GM23338 (cell line): ENCODE data around the gene GRIA1. TPM values are rescaled to one million over a fixed set of nuclear protein-coding genes. Genes with fewer than 3 reads are reported as not detected.

Source experiments
- ATAC-seq: fragments of 200-7000 bp; cut with Tn5 transposase; 3 replicates; pipeline ENCODE4 v1.9.1; 2020
- DNase-seq: peaks from one replicate; pipeline ENCODE4 v3.0.0-alpha.2; 2015; ENCODE audit warnings: low spot score
- H2AFZ ChIP-seq: fragments of 200-600 bp; sonication (generic); 2 replicates; pipeline ENCODE4 v1.8.0; 2016; ENCODE audit warnings: antibody characterized with exemption, mild to moderate bottlenecking, moderate library complexity
- H3F3A ChIP-seq: fragments of 200-600 bp; sonication (generic); replicated peaks from 2 replicates; pipeline ENCODE4 v1.8.0; 2017; ENCODE audit warnings: antibody characterized with exemption, mixed run types, low read depth
- H3K27ac ChIP-seq: fragments of 200-600 bp; sonication (generic); 2 replicates; pipeline ENCODE4 v1.6.1; 2016; ENCODE audit warnings: low read depth
- H3K27me3 ChIP-seq: fragments of 200-600 bp; sonication (generic); 2 replicates; pipeline ENCODE4 v1.8.0; 2016; ENCODE audit warnings: mild to moderate bottlenecking, mixed run types, moderate library complexity; ENCODE audit not compliant: insufficient read depth
- H3K36me3 ChIP-seq: fragments of 200-600 bp; sonication (generic); 2 replicates; pipeline ENCODE4 v1.8.0; 2016; ENCODE audit warnings: mild to moderate bottlenecking; ENCODE audit not compliant: insufficient read depth
- H3K4me1 ChIP-seq: fragments of 200-600 bp; sonication (generic); 2 replicates; pipeline ENCODE4 v1.8.0; 2016; ENCODE audit warnings: mild to moderate bottlenecking, moderate library complexity; ENCODE audit not compliant: insufficient read depth
- H3K4me2 ChIP-seq: fragments of 200-600 bp; sonication (generic); 2 replicates; pipeline ENCODE4 v1.7.1; 2017; ENCODE audit warnings: mixed run types
- H3K4me3 ChIP-seq: fragments of 200-600 bp; sonication (generic); 2 replicates; pipeline ENCODE4 v1.6.1; 2016; ENCODE audit warnings: mixed run types
- H3K79me2 ChIP-seq: fragments of 200-600 bp; sonication (generic); replicated peaks from 2 replicates; pipeline ENCODE4 v1.8.0; 2017; ENCODE audit warnings: mild to moderate bottlenecking; ENCODE audit not compliant: insufficient read depth
- H3K9me2 ChIP-seq: fragments of 200-600 bp; sonication (generic); 2 replicates; pipeline ENCODE4 v1.8.0; 2017; ENCODE audit not compliant: insufficient read depth
- H4K20me1 ChIP-seq: fragments of 200-600 bp; sonication (generic); replicated peaks from 2 replicates; pipeline ENCODE4 v1.8.0; 2017; ENCODE audit warnings: mild to moderate bottlenecking; ENCODE audit not compliant: insufficient read depth
- H3K27ac Mint-ChIP-seq: 2 replicates; pipeline ENCODE4 v1.8.0; 2020; ENCODE audit warnings: inconsistent platforms, mild to moderate bottlenecking, moderate library complexity, mixed read lengths
- H3K27me3 Mint-ChIP-seq: 3 replicates; pipeline ENCODE4 v1.8.0; 2022; ENCODE audit warnings: low read depth, mild to moderate bottlenecking, moderate library complexity, mixed read lengths, inconsistent platforms; ENCODE audit not compliant: insufficient read depth, poor library complexity
- H3K36me3 Mint-ChIP-seq: 3 replicates; pipeline ENCODE4 v1.8.0; 2021; ENCODE audit warnings: low read depth, mild to moderate bottlenecking, inconsistent platforms, moderate library complexity, mixed read lengths
- H3K4me1 Mint-ChIP-seq: 3 replicates; pipeline ENCODE4 v1.8.0; 2020; ENCODE audit warnings: mild to moderate bottlenecking, inconsistent platforms, mixed read lengths
- H3K4me3 Mint-ChIP-seq: 3 replicates; pipeline ENCODE4 v1.8.0; 2021; ENCODE audit warnings: moderate library complexity, mild to moderate bottlenecking, inconsistent platforms, mixed read lengths
- H3K9me3 Mint-ChIP-seq: 3 replicates; pipeline ENCODE4 v1.8.0; 2020; ENCODE audit warnings: moderate library complexity, mild to moderate bottlenecking, inconsistent platforms, mixed read lengths
- EZH2phosphoT487 ChIP-seq: fragments of 200-600 bp; sonication (generic); IDR thresholded peaks from one replicate; pipeline ENCODE4 v1.8.1; 2018; ENCODE audit warnings: antibody characterized with exemption; ENCODE audit not compliant: unreplicated experiment
- JUNB ChIP-seq: IDR thresholded peaks from one replicate; pipeline ENCODE4 v1.6.1; 2016; ENCODE audit warnings: antibody characterized with exemption; ENCODE audit not compliant: unreplicated experiment
- NANOG ChIP-seq: IDR thresholded peaks from 2 replicates; pipeline ENCODE4 v1.6.1; 2016; ENCODE audit warnings: antibody characterized with exemption, borderline replicate concordance
- POLR2AphosphoS5 ChIP-seq: IDR thresholded peaks from 2 replicates; pipeline ENCODE4 v1.6.1; 2016; ENCODE audit warnings: antibody characterized with exemption, low read depth
- ZNF331 ChIP-seq: fragments of 250-450 bp; sonication (Bioruptor Pico); IDR thresholded peaks from 2 replicates; pipeline ENCODE4 v1.5.0; 2020; ENCODE audit warnings: low read depth, mild to moderate bottlenecking, moderate library complexity
- polyA plus RNA-seq: library from polyadenylated mRNA; unstranded; fragments of >200 nt; fragmentation: Nextera tagmentation; extraction: Ambion mirVana; gene quantifications from 2 replicates; pipeline ENCODE4 v1.2.1, GENCODE V29; 2016
- total RNA-seq: library from RNA; depleted of rRNA; stranded (reverse); fragments of >200 nt; shearing (Covaris generic); gene quantifications from 2 replicates; pipeline ENCODE4 v1.2.3, GENCODE V29; 2014
- TF ChIP-seq, protein P1 (sequence below), 2 experiments: fragments of 200-600 bp in 1 of 2; sonication (generic) in 1 of 2; conservative IDR thresholded peaks; 2 replicates each; pipeline versions ENCODE4 v1.5.1 to v1.6.1; 2016 to 2017; ENCODE audit warnings: antibody characterized with exemption in 2 of 2, low read depth in 2 of 2, mild to moderate bottlenecking in 2 of 2, moderate library complexity in 1 of 2
- TF ChIP-seq, protein P2 (sequence below): IDR thresholded peaks from 2 replicates; pipeline ENCODE4 v1.6.1; 2016; ENCODE audit warnings: antibody characterized with exemption
- TF ChIP-seq, protein P3 (sequence below): fragments of 250-450 bp; sonication (Bioruptor Pico); IDR thresholded peaks from 2 replicates; pipeline ENCODE4 v1.5.0; 2020; ENCODE audit warnings: mild to moderate bottlenecking, moderate library complexity

Gene GRIA1
- total and polyA plus RNA-seq, 2 experiments from 2014 or later = 1.0 to 1.7 TPM

DNA sequence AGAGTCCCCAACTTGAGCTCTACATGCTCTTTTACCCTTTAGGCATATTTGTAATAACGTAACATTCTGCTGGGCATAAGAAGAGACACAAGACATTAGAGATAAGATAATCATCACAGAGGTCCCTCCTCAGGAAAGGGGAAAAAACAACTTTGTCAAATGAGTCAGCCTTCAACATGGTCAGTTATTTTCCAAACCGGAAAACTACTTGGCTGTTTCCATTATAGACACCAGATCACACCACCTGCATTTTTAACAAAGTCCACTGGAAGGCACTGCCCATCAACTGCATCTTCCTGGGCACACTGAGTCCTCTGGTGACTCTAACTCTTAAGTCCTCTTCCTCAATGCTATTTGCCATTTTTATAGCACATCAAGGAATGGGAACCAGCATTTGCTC is 326.4 kb downstream of the GRIA1 start:
- Mint-ChIP-seq H3K9me3 (no peaks in the 10 kb centered on the region), H3K27ac (no peak overlapping the region), H3K4me3 (no peak overlapping the region), H3K4me1 (no peaks in the 10 kb centered on the region), H3K27me3 (no peaks in the 10 kb centered on the region), H3K36me3 (no peaks in the 10 kb centered on the region)
- Histone ChIP-seq H2AFZ (no peak overlapping the region), H3K4me2 (no peak overlapping the region), H3F3A (no peaks in the 10 kb centered on the region), H3K36me3 (no peaks in the 10 kb centered on the region), H4K20me1 (no peaks in the 10 kb centered on the region), H3K4me3 (no peak overlapping the region), H3K4me1 (no peaks in the 10 kb centered on the region), H3K79me2 (no peaks in the 10 kb centered on the region), H3K27ac (no peak overlapping the region), H3K27me3 (no peaks in the 10 kb centered on the region), H3K9me2 (0 out of 2 replicates have a peak, but pooled peaks cover 8% of the 10 kb centered on the region)
- ATAC-seq (no peak), DNase-seq (no peak)
- TF ChIP-seq EZH2phosphoT487 (no peak), ZNF331 (no peak)
- TF ChIP-seq, protein P1, sequence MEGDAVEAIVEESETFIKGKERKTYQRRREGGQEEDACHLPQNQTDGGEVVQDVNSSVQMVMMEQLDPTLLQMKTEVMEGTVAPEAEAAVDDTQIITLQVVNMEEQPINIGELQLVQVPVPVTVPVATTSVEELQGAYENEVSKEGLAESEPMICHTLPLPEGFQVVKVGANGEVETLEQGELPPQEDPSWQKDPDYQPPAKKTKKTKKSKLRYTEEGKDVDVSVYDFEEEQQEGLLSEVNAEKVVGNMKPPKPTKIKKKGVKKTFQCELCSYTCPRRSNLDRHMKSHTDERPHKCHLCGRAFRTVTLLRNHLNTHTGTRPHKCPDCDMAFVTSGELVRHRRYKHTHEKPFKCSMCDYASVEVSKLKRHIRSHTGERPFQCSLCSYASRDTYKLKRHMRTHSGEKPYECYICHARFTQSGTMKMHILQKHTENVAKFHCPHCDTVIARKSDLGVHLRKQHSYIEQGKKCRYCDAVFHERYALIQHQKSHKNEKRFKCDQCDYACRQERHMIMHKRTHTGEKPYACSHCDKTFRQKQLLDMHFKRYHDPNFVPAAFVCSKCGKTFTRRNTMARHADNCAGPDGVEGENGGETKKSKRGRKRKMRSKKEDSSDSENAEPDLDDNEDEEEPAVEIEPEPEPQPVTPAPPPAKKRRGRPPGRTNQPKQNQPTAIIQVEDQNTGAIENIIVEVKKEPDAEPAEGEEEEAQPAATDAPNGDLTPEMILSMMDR (conservative IDR thresholded peaks at IDR 0.05; ENCODE audit: low read depth in 2 of 2) = peak in 1 of 2 experiments; percentile 30; a peak in 2 of 4 replicates

DNA sequence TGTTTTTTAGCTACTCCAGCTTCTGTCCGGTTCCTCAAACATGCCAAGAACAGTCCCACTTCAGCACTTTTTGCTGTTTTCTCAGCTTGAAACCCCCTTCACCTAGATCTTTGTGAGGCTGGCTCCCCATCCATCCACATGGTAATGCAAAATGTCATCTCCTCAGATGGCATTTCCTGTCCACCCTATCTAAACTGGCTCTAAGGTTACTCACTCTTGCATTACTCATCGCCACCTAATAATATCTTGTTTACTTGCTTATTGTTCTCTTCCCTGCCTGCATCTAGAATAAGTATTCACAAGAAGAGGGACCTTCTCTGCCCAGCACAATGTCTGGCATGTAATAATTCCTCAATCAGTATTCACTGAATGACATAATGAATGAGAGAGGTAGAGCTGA is 328.2 kb downstream of the GRIA1 start:
- no peaks in the 10 kb centered on the region for H3K4me1 Mint-ChIP-seq
- Histone ChIP-seq H3K36me3 (no peaks in the 10 kb centered on the region), H3K4me2 (no peak overlapping the region), H2AFZ (no peak overlapping the region), H3F3A (no peaks in the 10 kb centered on the region), H3K27ac (no peak overlapping the region), H4K20me1 (no peaks in the 10 kb centered on the region), H3K79me2 (no peaks in the 10 kb centered on the region), H3K27me3 (no peaks in the 10 kb centered on the region), H3K4me3 (no peak overlapping the region), H3K4me1 (no peaks in the 10 kb centered on the region), H3K9me2 (no peaks in the 10 kb centered on the region)
- no peaks in the 10 kb centered on the region for H3K9me3 Mint-ChIP-seq
- no peak for TF ChIP-seq POLR2AphosphoS5
- no peak for TF ChIP-seq JUNB
- TF ChIP-seq EZH2phosphoT487 = no peak
- TF ChIP-seq NANOG = no peak
- TF ChIP-seq ZNF331 = no peak
- TF ChIP-seq, protein P2, sequence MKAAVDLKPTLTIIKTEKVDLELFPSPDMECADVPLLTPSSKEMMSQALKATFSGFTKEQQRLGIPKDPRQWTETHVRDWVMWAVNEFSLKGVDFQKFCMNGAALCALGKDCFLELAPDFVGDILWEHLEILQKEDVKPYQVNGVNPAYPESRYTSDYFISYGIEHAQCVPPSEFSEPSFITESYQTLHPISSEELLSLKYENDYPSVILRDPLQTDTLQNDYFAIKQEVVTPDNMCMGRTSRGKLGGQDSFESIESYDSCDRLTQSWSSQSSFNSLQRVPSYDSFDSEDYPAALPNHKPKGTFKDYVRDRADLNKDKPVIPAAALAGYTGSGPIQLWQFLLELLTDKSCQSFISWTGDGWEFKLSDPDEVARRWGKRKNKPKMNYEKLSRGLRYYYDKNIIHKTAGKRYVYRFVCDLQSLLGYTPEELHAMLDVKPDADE = no peak
- TF ChIP-seq, protein P3, sequence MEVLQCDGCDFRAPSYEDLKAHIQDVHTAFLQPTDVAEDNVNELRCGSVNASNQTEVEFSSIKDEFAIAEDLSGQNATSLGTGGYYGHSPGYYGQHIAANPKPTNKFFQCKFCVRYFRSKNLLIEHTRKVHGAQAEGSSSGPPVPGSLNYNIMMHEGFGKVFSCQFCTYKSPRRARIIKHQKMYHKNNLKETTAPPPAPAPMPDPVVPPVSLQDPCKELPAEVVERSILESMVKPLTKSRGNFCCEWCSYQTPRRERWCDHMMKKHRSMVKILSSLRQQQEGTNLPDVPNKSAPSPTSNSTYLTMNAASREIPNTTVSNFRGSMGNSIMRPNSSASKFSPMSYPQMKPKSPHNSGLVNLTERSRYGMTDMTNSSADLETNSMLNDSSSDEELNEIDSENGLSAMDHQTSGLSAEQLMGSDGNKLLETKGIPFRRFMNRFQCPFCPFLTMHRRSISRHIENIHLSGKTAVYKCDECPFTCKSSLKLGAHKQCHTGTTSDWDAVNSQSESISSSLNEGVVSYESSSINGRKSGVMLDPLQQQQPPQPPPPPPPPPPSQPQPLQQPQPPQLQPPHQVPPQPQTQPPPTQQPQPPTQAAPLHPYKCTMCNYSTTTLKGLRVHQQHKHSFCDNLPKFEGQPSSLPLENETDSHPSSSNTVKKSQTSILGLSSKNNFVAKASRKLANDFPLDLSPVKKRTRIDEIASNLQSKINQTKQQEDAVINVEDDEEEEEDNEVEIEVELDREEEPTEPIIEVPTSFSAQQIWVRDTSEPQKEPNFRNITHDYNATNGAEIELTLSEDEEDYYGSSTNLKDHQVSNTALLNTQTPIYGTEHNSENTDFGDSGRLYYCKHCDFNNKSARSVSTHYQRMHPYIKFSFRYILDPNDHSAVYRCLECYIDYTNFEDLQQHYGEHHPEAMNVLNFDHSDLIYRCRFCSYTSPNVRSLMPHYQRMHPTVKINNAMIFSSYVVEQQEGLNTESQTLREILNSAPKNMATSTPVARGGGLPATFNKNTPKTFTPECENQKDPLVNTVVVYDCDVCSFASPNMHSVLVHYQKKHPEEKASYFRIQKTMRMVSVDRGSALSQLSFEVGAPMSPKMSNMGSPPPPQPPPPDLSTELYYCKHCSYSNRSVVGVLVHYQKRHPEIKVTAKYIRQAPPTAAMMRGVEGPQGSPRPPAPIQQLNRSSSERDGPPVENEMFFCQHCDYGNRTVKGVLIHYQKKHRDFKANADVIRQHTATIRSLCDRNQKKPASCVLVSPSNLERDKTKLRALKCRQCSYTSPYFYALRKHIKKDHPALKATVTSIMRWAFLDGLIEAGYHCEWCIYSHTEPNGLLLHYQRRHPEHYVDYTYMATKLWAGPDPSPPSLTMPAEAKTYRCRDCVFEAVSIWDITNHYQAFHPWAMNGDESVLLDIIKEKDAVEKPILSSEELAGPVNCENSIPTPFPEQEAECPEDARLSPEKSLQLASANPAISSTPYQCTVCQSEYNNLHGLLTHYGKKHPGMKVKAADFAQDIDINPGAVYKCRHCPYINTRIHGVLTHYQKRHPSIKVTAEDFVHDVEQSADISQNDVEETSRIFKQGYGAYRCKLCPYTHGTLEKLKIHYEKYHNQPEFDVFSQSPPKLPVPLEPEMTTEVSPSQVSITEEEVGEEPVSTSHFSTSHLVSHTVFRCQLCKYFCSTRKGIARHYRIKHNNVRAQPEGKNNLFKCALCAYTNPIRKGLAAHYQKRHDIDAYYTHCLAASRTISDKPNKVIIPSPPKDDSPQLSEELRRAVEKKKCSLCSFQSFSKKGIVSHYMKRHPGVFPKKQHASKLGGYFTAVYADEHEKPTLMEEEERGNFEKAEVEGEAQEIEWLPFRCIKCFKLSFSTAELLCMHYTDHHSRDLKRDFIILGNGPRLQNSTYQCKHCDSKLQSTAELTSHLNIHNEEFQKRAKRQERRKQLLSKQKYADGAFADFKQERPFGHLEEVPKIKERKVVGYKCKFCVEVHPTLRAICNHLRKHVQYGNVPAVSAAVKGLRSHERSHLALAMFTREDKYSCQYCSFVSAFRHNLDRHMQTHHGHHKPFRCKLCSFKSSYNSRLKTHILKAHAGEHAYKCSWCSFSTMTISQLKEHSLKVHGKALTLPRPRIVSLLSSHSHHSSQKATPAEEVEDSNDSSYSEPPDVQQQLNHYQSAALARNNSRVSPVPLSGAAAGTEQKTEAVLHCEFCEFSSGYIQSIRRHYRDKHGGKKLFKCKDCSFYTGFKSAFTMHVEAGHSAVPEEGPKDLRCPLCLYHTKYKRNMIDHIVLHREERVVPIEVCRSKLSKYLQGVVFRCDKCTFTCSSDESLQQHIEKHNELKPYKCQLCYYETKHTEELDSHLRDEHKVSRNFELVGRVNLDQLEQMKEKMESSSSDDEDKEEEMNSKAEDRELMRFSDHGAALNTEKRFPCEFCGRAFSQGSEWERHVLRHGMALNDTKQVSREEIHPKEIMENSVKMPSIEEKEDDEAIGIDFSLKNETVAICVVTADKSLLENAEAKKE = no peak
- H3K4me3 Mint-ChIP-seq = no peak overlapping the region
- ATAC-seq (no peak), DNase-seq (no peak)
- no peaks in the 10 kb centered on the region for H3K36me3 Mint-ChIP-seq
- H3K27me3 Mint-ChIP-seq = no peaks in the 10 kb centered on the region
- H3K27ac Mint-ChIP-seq = no peak overlapping the region
